Measurements from ENCODE around the gene BRI3.

The BRI3 gene

GRCh38 chr7:98287486-98287959 is 6.0 kb downstream of the BRI3 start:
- DNase-seq, result no peak

- DNase-seq, result no peak
These were observed 6.8 kb downstream of the BRI3 start for GRCh38 chr7:98288064-98288823.

DNA sequence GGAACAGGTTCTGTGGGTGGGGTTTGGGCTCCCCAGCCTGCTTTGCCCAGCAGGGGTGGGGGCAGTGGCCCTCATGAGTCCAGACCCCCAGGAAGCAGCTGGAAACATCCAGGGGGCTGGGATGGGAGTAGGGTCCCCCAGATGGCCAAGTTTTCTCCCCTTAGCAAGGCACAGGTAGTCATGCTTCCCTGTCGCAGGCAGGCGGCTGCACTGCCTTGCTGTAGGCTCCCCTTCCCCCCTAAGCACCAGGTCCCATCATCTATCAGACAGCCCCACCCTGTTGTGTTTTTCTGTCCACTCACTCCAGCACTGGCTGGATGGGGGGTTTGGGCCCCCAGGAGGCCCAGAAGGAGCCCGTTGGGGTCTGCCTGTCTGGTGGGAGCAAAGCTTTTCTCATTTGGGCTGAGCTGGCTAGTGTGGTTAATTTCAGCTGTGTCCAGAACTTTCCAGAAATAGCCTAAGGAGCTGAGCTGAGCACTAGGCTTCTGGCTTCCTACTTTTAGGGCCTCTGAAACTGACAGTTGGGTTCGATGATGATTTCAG is 7.9 kb downstream of the BRI3 start:
- no peak for DNase-seq

GRCh38 chr7:98291717-98292116 is 10.2 kb downstream of the BRI3 start:
- no peak for DNase-seq

GRCh38 chr7:98293265-98293664 is 11.8 kb downstream of the BRI3 start:
- no peak for DNase-seq

GRCh38 chr7:98293746-98294145 is 12.3 kb downstream of the BRI3 start:
- DNase-seq, result no peak

DNA sequence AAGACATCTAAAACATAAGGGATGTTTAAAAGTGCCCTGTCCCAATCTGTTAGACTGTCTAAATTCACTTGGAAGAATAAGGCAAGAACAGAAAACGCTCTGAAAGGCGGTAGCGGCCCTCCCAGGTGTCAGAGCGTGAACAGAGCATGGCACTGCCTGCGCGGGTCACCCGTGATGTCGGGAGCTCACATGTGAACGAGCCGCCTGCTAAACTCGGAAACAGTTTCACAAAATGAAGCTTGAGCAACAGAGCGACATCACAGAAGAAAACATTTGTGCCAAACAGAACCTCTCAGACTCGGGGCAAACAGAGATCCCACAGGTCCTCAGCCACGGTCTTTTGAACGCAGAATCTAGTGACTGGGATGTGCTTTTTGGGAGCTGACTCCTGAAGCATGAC is 12.8 kb downstream of the BRI3 start:
- DNase-seq, result no peak

GRCh38 chr7:98294798-98295382 is 13.4 kb downstream of the BRI3 start:
- peak; percentile 56 for DNase-seq

DNA sequence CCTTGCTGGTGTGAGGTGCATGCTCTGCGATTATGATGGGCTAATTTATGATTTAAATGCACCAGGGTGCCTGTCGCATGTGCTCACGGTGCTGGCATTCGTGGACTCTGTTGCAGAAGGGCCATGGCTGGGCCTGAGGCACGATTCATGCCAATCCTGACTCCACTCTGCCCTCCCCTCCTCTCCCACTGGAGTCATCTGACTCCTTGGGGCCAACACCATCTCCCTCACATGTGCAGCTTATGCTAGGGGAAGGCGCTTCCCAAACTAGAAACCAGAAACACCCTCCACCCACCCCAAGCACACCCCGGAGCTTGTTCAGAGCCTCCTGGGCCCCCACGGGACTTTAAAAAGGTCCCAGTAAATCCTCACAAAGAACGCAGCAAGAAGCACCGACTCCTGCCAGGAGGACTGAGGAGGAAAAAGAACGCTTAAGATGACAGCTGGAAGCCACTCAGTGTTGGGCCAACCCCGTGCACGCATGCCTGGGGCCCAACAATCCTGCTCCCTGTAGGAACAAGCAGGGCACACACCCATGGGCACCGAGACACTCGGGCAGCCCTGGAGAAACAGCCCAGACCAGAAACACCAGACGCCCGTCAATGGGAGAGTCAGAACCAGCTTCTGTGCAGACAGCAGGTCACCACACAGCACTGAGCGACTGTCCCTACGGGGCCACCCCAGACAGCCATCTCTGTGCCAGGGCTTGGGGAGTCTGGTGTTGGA is 14.1 kb downstream of the BRI3 start:
- DNase-seq, result no peak

DNA sequence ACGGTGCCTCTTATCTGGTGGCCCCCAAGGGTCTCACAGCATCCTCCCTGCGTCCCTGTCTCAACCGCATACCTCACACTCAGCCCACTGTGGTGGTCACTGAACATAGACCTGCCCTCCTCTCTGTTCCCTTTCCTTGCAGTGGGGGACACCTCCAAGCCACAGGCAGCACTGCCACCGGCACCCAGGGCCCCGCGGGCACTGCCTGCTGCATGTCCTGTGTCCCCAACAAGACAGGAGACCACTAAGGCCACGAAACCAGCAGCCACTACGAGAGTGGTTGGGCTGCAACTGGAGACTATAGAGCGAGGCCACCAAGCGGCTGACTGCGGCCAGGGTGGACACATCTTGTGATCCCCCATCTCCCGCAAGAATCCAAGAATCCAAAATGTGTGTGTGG is 15.3 kb downstream of the BRI3 start:
- no peak for DNase-seq

- no peak for DNase-seq
These were observed 16.3 kb downstream of the BRI3 start for GRCh38 chr7:98297626-98298286.

- DNase-seq, result no peak
These were observed 19.3 kb downstream of the BRI3 start for GRCh38 chr7:98300595-98301372.

DNA sequence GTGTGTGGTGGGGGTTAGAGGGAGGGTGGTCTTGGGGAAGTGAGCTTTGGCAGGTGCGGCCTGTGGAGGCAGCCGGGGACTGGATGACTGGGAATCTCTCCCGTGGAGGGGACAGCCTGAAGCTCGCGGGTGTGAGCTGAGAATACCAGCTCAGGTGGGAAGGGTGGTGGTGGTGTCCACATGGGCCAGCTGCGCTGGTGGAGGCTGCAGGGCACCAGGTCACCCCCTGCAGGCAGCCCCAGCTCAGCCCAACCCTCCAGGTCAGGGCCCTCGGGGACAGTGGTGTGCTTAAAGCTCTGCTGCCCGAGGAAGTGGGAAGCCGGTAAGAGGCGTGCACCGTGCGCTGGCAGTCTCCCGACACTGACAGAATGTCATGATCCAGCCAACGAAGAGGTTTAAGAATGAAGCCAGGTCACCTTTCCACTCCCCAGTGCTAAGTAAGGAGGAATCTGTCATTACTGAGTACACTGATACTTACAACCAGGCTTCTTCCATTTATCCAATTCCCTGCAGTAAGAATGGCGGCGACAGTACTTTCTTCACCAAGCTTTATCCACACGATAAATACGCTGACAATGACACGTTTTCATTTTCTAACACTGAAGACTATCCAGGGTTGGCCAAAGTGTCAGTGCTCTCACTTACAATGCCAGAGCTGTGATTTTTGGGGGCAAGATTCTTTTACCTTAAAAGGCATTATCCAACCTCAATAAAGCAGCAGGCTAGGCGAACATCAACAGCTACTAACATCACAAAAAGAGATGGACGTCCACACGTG is 20.4 kb downstream of the BRI3 start:
- no peak for DNase-seq

DNA sequence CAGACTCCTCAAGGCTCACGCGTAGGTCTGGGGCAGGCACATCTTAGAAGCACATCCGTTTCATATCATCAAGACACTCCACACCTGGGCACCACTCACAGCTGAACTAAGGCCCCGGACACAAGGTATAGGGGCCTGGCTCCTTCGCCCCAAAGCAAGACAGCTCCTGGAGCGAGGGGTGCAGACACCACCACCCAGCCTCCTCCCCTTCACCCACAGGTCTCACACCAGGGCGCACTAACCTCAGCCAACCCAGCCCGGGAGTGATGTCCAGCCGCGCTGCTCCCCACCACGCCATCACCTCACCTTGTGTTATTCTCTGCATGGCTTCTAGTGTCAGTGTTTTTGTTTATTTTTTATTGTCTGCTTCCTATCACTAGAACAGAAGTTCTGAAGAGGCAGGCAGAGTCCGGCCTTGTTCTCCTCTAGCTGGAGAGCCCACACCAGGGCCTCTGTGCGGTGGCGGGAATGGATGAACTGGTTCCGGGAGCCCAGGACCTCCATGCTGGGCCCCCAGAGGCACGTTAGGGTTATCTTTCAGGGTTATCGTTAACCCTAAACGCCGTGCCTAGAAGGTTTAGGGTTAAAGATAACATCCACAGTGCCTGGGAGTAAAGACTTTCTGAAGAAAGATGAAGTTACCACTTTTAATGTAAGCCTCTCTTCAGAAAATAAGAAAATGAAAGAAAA is 21.8 kb downstream of the BRI3 start:
- DNase-seq, result no peak

GRCh38 chr7:98303906-98304305 is 22.4 kb downstream of the BRI3 start:
- DNase-seq, result no peak

DNA sequence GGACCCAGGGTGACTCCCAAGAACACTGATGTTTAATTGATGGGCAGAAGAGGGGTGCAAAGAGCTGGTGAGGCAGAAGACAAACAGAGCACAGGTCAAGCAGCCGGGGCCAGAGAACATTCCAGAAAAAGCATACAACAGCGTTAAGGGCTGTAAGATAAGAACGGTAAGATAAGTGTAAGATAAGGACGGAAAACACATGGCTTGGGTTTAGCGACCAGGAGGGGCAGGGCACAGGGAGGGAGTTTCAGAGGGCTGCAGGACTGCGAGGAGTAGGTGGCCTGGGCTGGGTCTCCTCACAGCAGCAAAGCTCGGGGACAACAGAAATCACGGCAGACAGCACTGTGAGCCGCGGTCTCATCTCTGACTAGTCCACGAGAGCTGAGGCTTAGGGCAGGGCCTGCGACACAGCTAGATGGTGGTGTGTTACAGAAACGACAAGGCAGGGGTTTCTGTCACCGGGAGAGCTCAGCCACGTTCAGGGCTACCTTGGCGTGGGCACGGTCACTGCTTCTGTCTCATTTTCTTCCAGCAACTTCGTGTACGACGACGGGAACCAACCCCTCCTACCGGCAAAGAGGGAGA is 24.6 kb downstream of the BRI3 start:
- no peak for DNase-seq

- no peak for DNase-seq
These were observed 26.5 kb downstream of the BRI3 start for GRCh38 chr7:98307971-98308466.

DNA sequence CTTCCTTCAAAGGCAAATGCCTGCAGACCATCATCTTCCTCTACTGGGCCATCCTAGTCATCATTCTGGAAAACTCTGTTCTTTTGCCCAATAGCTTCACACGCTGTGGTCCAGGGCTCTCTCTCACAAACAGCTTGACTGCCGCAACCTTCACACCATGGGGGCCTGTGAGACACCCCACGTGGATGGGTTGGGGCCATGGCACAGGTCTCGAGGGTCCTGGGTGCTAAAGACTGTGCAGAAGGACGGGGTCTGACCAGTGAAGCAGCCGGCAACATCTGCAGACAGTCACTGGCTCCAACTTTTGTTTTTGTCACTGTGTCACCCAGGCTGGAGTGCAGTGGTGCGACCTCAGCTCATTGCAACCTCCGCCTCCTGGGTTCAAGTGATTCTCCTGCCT is 28.1 kb downstream of the BRI3 start:
- no peak for DNase-seq

- no peak for DNase-seq
These were observed 30.7 kb downstream of the BRI3 start for GRCh38 chr7:98312201-98312600.

- DNase-seq, result peak; percentile 26
These were observed 33.0 kb downstream of the BRI3 start for GRCh38 chr7:98314469-98314868.
